ENCODE data around the gene KCNJ18. TPM values are rescaled to one million over a fixed set of nuclear protein-coding genes. Genes with fewer than 3 reads are reported as not detected.
"Not testable (repeated sequence)": the region's sequence is repeated elsewhere in the genome, so short reads cannot be mapped to it uniquely, and the experiment has no call there.

The KCNJ18 gene
- total and polyA plus RNA-seq, 7 donors: 0.54 TPM; not detected in 6

DNA sequence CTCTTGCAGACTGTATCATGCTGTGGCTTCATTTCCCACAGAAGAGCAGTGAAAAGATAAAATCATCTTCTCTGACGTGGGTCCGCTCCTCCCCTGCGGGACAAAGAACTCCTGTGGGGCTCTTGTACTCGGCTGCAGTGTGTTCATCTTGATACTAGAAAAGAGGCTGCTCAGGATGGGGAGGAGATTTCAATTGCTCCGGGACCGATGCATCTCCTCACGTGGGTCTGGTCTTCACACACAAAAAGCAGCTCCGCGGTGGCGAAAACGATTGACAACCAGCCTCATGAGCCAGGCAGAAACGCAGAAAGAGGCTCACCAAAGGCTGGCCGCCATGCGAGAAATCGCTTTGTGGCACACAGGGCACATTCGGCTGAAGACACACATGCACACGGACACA, 14.4 kb upstream of the KCNJ18 start:
- WGBS, 2 donors: 79 to 80% methylated on average over 17 of the region's 17 CpGs
- TF ChIP-seq, protein P1, sequence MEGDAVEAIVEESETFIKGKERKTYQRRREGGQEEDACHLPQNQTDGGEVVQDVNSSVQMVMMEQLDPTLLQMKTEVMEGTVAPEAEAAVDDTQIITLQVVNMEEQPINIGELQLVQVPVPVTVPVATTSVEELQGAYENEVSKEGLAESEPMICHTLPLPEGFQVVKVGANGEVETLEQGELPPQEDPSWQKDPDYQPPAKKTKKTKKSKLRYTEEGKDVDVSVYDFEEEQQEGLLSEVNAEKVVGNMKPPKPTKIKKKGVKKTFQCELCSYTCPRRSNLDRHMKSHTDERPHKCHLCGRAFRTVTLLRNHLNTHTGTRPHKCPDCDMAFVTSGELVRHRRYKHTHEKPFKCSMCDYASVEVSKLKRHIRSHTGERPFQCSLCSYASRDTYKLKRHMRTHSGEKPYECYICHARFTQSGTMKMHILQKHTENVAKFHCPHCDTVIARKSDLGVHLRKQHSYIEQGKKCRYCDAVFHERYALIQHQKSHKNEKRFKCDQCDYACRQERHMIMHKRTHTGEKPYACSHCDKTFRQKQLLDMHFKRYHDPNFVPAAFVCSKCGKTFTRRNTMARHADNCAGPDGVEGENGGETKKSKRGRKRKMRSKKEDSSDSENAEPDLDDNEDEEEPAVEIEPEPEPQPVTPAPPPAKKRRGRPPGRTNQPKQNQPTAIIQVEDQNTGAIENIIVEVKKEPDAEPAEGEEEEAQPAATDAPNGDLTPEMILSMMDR (IDR thresholded peaks at IDR 0.05): no peak
- TF ChIP-seq POLR2A (IDR thresholded peaks at IDR 0.05): no peak
- no peak for TF ChIP-seq POLR2AphosphoS5 (IDR thresholded peaks at IDR 0.05)
- TF ChIP-seq EP300 (IDR thresholded peaks at IDR 0.05): no peak
- H3K9me3 ChIP-seq: no peaks in the 10 kb centered on the region
- no peak overlapping the region for H3K4me3 ChIP-seq
- DNase-seq: peak; percentile 47
- no peaks in the 10 kb centered on the region for H3K4me1 ChIP-seq
- no peaks in the 10 kb centered on the region for H3K36me3 ChIP-seq
- intact Hi-C loops (cut with DNase I): no loop called here
- H3K27ac ChIP-seq: no peak overlapping the region
- peaks cover 0 to 5% (median 0%) of the 10 kb centered on the region in 3 donors for H3K27me3 ChIP-seq

DNA sequence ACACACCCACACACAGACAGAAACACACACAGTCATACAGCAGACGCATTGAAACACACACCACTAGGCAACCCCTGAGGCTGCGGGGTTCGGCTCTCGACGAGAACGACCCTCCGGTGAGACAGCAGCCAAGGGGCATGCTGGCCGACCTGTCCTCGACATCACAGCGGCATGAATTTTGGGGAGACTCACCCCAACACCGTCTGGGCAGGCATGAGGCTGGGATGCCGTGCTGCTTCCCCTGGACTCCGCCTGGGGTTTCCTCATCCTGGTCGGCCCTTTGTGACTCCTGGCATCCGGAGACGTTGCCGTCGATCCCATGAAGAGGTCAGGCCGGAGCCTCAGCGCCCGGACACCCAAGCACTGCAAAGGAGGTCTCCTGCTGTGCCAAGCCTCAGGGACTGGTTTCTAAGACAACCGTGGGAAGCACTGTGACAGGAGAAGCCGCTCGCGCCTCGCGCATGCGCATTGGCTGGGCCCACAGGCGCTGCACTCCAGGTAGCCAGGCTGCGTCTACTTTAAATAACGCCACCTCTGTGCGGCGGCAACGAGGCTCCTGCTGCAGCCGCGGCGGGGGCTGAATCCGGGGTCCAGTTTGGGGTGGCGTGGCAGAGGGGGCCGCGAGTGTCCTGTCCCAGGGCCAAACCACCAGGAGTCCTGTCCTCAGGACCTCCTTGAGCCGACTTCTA, 13.8 kb upstream of the KCNJ18 start:
- TF ChIP-seq, protein P1 (IDR thresholded peaks at IDR 0.05): no peak
- TF ChIP-seq EP300 (IDR thresholded peaks at IDR 0.05) (no peak), POLR2AphosphoS5 (IDR thresholded peaks at IDR 0.05) (no peak), POLR2A (IDR thresholded peaks at IDR 0.05) (no peak)
- intact Hi-C loops (cut with DNase I): no loop called here
- Histone ChIP-seq H3K36me3 (no peaks in the 10 kb centered on the region), H3K4me1 (no peaks in the 10 kb centered on the region), H3K27ac (no peak overlapping the region), H3K9me3 (no peaks in the 10 kb centered on the region), H3K27me3 (peaks cover 0 to 5% (median 0%) of the 10 kb centered on the region in 3 donors), H3K4me3 (no peak overlapping the region)
- peak; percentile 50 for DNase-seq
- 44 to 62% methylated on average over 42 of the region's 42 CpGs for WGBS, 2 donors

DNA sequence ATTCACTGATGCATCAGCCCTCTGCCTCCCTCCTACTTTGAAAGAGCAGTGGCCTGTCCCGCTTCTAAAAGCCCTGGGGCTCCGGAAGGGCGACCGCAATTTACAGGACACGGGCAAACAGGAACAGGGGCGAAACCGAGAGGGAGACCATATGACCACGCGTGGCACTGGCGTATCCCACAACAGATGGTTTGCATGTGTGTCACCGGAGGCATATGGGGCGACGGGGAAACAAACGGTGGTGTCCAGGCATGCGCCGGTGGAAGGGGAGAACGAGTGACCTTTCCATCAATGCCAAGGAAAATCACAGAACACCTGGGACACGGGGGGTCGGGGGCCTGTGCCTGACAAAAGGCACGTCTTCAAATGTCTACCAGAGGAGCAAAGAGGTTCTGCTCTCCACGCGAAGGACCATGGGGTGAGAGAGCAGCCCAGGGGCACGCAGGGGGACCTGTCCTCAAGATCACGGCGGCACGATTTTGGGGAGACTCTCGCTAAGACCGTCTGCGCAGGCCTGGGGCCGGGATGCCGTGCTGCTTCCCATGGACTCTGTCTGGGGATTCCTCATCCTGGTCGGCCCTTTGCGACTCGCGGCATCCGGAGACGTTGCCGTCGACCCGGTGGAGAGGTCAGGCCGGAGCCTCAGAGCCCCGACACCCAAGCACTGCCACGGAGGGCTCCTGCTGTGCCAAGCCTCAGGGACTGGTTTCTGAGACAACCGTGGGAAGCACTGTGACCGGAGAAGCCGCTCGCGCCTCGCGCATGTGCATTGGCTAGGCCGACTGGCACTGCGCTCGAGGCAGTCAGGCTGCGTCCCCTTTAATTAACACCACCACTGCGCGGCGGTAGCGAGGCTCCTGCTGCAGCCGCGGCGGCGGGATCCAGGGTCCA, 12.8 kb upstream of the KCNJ18 start:
- no peaks in the 10 kb centered on the region for H3K9me3 ChIP-seq
- H3K27ac ChIP-seq: no peak overlapping the region
- DNase-seq: peak; percentile 59
- H3K4me3 ChIP-seq: no peak overlapping the region
- peaks cover 0 to 5% (median 0%) of the 10 kb centered on the region in 3 donors for H3K27me3 ChIP-seq
- WGBS, 2 donors: 57 to 70% methylated on average over 62 of the region's 62 CpGs
- intact Hi-C loops (cut with DNase I): no loop called here
- TF ChIP-seq, protein P1 (IDR thresholded peaks at IDR 0.05): no peak
- TF ChIP-seq POLR2AphosphoS5 (IDR thresholded peaks at IDR 0.05): no peak
- TF ChIP-seq EP300 (IDR thresholded peaks at IDR 0.05): no peak
- no peak for TF ChIP-seq POLR2A (IDR thresholded peaks at IDR 0.05)
- H3K36me3 ChIP-seq: no peaks in the 10 kb centered on the region
- H3K4me1 ChIP-seq: no peaks in the 10 kb centered on the region

DNA sequence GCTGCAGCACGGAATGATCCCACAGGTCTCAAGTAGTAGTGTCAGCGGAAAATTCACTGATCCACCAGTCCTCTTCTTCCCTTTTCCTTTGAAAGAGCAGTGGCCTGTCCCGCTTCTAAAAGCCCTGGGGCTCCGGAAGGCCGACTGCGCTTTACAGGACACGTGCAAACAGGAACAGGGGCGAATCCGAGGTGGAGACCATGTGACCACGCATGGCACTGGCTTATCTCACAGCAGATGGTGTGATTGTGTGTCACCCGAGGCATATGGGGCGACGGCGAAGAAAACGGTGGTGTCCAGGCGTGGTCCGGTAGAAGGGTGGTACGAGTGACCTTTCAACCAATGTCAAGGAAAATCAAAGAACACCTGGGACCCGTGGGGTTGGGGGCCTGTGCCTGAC, 12.0 kb upstream of the KCNJ18 start:
- intact Hi-C loops (cut with DNase I): no loop called here
- no peak for TF ChIP-seq EP300 (IDR thresholded peaks at IDR 0.05)
- TF ChIP-seq POLR2A (IDR thresholded peaks at IDR 0.05): no peak
- peaks cover 0 to 5% (median 0%) of the 10 kb centered on the region in 3 donors for H3K27me3 ChIP-seq

DNA sequence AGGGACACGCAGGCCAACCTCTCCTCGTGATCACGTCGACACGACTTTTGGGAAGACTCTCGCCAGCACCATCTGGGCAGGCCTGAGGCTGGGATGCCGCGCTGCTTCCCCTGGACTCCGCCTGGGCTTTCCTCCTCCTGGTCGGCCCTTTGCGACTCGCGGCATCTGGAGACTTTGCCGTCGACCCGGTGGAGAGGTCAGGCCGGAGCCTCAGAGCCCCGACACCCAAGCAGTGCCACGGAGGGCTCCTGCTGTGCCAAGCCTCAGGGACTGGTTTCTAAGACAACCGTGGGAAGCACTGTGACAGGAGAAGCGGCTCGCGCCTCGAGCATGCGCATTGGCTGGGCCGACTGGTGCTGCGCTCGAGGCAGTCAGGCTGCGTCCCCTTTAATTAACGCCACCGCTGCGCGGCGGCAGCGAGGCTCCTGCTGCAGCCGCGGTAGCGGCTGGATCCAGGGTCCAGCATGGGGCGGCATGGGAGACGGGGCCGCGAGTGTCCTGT, 11.4 kb upstream of the KCNJ18 start:
- H3K27me3 ChIP-seq; H3K27ac ChIP-seq; H3K36me3 ChIP-seq; H3K9me3 ChIP-seq; H3K4me1 ChIP-seq; intact Hi-C loops (cut with DNase I); H3K4me3 ChIP-seq: not testable (repeated sequence)
- WGBS, 2 donors: 56 to 61% methylated on average over 42 of the region's 42 CpGs
- DNase-seq: peak; percentile 61

More for the DNA sequence above, 12.0 kb upstream of the KCNJ18 start:
- Histone ChIP-seq H3K4me1 (no peaks in the 10 kb centered on the region), H3K36me3 (no peaks in the 10 kb centered on the region), H3K9me3 (no peaks in the 10 kb centered on the region), H3K4me3 (no peak overlapping the region), H3K27ac (no peak overlapping the region)
- DNase-seq: peak; percentile 64
- 68 to 83% methylated on average over 19 of the region's 19 CpGs for whole genome bisulfite sequencing, 2 donors

DNA sequence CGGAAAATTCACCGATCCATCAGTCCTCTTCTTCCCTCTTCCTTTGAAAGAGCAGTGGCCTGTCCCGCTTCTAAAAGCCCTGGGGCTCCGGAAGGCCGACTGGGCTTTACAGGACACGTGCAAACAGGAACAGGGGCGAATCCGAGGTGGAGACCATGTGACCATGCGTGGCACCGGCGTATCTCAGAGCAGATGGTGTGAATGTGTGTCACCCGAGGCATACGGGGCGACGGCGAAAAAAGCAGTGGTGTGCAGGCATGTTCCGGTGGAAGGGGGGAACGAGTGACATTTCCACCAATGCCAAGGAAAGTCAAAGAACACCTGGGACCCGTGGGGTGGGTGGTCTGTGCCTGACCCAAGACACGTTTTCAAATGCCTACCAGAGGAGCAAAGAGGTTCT, 10.7 kb upstream of the KCNJ18 start:
- H3K4me3 ChIP-seq; intact Hi-C loops (cut with DNase I); H3K9me3 ChIP-seq; H3K36me3 ChIP-seq; H3K4me1 ChIP-seq; H3K27ac ChIP-seq; H3K27me3 ChIP-seq: not testable (repeated sequence)
- DNase-seq: peak; percentile 38
- 78 to 84% methylated on average over 20 of the region's 20 CpGs for WGBS, 2 donors

DNA sequence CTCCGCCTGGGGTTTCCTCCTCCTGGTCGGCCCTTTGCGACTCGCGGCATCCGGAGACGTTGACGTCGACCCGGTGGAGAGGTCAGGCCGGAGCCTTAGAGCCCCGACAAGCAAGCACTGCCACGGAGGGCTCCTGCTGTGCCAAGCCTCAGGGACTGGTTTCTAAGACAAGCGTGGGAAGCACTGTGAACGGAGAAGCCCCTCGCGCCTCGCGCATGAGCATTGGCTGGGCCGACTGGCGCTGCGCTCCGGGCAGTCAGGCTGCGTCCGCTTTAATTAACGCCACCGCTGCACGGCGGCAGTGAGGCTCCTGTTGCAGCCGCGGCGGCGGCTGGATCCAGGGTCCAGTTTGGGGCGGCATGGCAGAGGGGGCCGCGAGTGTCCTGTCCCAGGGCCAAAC, 10.2 kb upstream of the KCNJ18 start:
- H3K27me3 ChIP-seq; H3K27ac ChIP-seq; H3K4me1 ChIP-seq; H3K36me3 ChIP-seq; H3K9me3 ChIP-seq; intact Hi-C loops (cut with DNase I); H3K4me3 ChIP-seq: not testable (repeated sequence)
- peak; percentile 36 for DNase-seq
- 86 to 87% methylated on average over 35 of the region's 36 CpGs for WGBS, 2 donors

DNA sequence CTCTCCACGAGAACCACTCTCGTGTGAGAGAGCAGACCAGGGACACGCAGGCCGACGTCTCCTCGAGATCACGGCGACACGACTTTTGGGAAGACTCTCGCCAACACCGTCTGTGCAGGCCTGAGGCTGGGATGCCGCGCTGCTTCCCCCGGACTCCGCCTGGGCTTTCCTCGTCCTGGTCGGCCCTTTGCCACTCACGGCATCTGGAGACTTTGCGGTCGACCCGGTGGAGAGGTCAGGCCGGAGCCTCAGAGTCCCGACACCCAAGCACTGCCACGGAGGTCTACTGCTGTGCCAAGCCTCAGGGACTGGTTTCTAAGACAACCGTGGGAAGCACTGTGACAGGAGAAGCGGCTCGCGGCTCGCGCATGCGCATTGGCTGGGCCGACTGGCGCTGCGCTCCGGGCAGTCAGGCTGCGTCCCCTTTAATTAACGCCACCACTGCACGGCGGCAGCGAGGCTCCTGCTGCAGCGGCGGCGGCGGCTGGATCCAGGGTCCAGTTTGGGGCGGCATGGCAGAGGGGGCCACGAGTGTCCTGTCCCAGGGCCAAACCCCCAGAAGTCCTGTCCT, 9.1 kb upstream of the KCNJ18 start:
- H3K36me3 ChIP-seq; intact Hi-C loops (cut with DNase I); H3K27me3 ChIP-seq; H3K4me3 ChIP-seq; H3K27ac ChIP-seq; H3K9me3 ChIP-seq; H3K4me1 ChIP-seq: not testable (repeated sequence)
- peak; percentile 15 for DNase-seq
- 70 to 84% methylated on average over 40 to 41 of the region's 46 CpGs for WGBS, 2 donors
